Islet precursor cell (in vitro differentiated cells): Measurements from ENCODE around the gene RENBP.

Source experiments
- DNase-seq: peaks from one replicate; pipeline ENCODE4 v3.0.0-alpha.2; 2018

RENBP gene

GRCh38 chrX:153953342-153953830 lies 8.9 kb upstream of the RENBP start:
- peak; percentile 81 for DNase-seq

GRCh38 chrX:153952373-153953026 lies 8.1 kb upstream of the RENBP start:
- DNase-seq = no peak

GRCh38 chrX:153951683-153952372 lies 7.4 kb upstream of the RENBP start:
- no peak for DNase-seq

- no peak for DNase-seq
Measured at GRCh38 chrX:153950127-153950526, 5.7 kb upstream of the RENBP start.

- DNase-seq = no peak
Measured at GRCh38 chrX:153948847-153949805, 4.7 kb upstream of the RENBP start.

GRCh38 chrX:153948002-153948466 lies 3.6 kb upstream of the RENBP start:
- no peak for DNase-seq

GRCh38 chrX:153947009-153947769 lies 2.7 kb upstream of the RENBP start:
- peak; percentile 82 for DNase-seq

GRCh38 chrX:153945956-153946943 lies 1.8 kb upstream of the RENBP start:
- DNase-seq = no peak

GRCh38 chrX:153944800-153945150 lies 332 bp upstream of the RENBP start:
- no peak for DNase-seq

- DNase-seq = no peak
Measured at GRCh38 chrX:153941336-153942252, 2.8 kb downstream of the RENBP start.

GRCh38 chrX:153939573-153939972 lies 4.9 kb downstream of the RENBP start:
- no peak for DNase-seq

GRCh38 chrX:153938226-153938786 lies 6.1 kb downstream of the RENBP start:
- DNase-seq = no peak

GRCh38 chrX:153937056-153937455 lies 7.4 kb downstream of the RENBP start:
- DNase-seq = no peak

- DNase-seq = peak; percentile 66
Measured at GRCh38 chrX:153935326-153935851, 9.1 kb downstream of the RENBP start.

- peak; percentile 83 for DNase-seq
Measured at GRCh38 chrX:153934762-153935325, 9.6 kb downstream of the RENBP start, which contains the start of gene NAA10. Gene NAA10, minus strand, starts transcription at chrX:153935037. Its CDS starts 133 bp downstream, at chrX:153934904.

- DNase-seq = no peak
Measured at GRCh38 chrX:153934148-153934761, 10.2 kb downstream of the RENBP start.

- DNase-seq = no peak
Measured at GRCh38 chrX:153933748-153934147, 10.7 kb downstream of the RENBP start.

- no peak for DNase-seq
Measured at GRCh38 chrX:153932220-153932915, 12.1 kb downstream of the RENBP start.
